ENCODE measurements around the gene TMEM179.

Gene TMEM179

GRCh38 chr14:104542871-104543830, 61.4 kb downstream of the TMEM179 start:
- no peak for DNase-seq (ENCODE audit: low spot score)

- no peak for DNase-seq (ENCODE audit: low spot score)
Observed at GRCh38 chr14:104541905-104542465, 62.6 kb downstream of the TMEM179 start.

Measured in hepatic stellate cell (primary cell).